GM18520 (cell line): ENCODE data around the gene BLVRA.
A peak's percentile ranks its signal among the peaks of the same experiment; 100 is the strongest.

Source experiments
- ATAC-seq: cut with Tn5 transposase; IDR thresholded peaks from one replicate; pipeline ENCODE4 v1.9.1; 2021; ENCODE audit not compliant: unreplicated experiment

BLVRA gene

GRCh38 chr7:43749383-43749940, 9.0 kb upstream of the BLVRA start:
- no peak for ATAC-seq

GRCh38 chr7:43750016-43750887, 8.2 kb upstream of the BLVRA start:
- no peak for ATAC-seq

GRCh38 chr7:43752411-43752810, 6.1 kb upstream of the BLVRA start:
- no peak for ATAC-seq

DNA sequence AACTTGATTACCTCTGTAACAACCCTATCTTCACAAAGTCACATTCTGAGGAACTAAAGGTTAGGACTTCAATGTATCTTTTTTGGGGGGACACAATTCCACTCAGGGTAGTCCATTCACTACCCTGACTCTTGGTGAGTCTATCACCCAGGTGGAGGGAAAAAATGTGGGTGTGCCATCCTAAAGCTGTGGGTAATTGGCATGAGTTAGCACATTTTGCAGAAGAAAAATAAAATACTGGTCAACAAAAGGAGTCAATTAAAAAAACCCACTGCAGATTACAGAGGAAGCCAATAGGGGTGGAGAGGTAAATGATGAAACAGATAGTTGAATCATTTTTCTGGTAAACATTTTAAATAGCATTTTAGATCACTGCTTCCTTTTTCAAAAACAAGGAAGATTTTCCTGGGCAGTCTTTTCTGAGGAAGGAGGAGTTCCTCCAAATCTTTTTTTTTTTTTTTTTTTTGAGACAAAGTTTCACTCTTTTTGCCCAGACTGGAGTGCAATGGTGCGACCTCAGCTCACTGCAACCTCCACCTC, 5.1 kb upstream of the BLVRA start:
- no peak for ATAC-seq

GRCh38 chr7:43753843-43754242, 4.6 kb upstream of the BLVRA start:
- ATAC-seq = no peak

DNA sequence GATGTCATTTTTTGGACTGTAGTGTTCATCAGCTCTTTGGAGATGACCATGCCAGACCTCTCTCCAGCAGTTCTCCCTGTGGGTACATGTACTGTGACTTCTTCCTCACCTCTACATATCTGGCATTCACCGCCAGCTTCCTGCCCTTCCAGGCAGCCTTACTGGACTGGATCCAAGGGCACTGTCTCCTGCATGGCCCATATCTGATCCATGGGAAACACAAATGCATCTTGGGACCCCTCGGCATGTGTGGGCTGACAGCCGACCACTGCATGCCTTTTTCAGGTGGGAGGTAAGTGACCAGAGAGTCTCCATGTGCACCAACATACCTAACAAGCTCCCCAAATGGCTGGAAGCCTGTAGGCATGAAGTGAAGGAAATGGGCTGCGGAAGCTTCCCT, 3.9 kb upstream of the BLVRA start:
- ATAC-seq = no peak

DNA sequence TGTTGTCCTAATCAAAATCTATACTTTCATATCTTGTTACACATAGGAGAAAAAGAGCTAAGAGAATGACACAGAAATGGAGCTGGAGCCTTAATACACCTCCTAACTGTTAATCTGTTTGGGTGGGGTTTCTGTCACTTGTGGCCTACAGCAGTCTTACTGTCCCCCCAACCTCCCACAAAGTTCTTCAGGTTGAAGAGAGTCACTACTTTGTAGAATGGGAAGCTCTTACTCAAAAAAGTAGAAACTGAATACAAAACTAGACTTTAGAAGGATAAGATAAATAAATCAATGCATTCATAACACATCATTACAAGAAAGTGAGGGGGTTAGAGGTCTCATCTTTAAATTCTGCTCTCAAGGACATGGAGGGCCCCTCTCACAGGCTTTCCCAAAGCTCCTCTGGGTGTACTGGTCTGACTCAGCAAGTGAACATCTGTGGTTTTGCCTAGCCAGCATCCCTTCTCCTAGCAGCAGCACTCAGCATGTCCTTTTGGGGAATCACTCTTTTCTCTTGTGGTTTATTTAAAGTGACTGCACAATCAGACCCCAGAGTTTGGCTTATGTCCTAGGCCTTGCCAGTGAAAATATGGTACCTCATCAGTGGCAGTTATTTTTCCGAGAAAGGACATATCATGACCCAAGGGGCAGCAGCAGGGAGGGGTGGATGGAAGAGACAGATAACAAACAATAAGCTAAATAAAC, 2.0 kb upstream of the BLVRA start:
- ATAC-seq = no peak

DNA sequence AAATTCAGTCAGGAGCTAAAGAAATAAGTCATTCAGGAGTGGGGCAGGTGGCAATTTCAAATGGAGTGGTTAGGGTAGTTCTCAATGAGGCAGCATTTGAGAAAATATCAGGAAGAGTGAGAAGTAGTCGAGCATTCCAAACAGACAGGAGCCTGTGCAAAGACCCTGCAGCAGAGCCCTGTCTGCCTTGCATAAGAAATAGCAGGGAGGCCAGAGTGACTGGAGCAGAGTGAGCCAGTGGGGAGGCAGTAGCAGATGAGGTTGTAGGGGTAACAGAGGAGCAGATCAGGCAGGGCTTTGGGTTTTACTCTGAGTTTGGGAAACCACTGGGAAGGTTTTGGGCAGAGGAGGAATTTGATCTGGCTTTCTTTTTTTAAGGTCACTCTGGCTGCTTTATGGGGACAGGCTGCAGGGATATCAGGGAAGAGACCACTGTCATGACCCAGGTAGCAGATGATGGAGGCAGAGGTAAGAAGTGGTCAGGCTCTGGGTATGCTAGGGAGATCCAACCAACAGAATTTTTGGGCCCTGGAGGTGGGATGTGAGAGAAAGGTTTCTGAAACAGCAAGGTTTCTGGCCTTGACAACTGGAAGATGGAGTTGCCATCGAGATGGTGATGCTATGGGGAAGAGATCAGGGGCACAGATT, 1.3 kb upstream of the BLVRA start:
- ATAC-seq = no peak

- ATAC-seq = peak; percentile 37
Measured at GRCh38 chr7:43758822-43759683, 573 bp downstream of the BLVRA start.

DNA sequence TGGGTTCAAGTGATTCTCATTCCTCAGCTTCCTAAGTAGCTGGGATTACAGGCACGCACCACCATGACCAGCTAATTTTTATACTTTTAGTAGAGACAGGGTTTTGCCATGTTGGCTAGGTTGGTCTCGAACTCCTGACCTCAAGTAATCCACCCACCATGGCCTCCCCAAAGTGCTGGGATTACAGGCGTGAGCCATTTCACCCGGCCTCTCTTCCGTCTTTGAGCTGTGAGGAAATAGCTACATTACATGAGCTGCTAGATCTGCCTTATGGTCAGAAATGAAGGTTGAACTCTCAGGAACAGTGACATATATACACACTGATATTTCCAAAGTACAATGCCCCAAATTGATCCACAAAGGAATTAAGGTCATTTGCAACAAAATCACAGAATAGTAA, 2.4 kb downstream of the BLVRA start:
- ATAC-seq = no peak

GRCh38 chr7:43761382-43761781, 2.9 kb downstream of the BLVRA start:
- ATAC-seq = no peak

GRCh38 chr7:43761938-43762692, 3.6 kb downstream of the BLVRA start:
- ATAC-seq = no peak

GRCh38 chr7:43763183-43763582, 4.7 kb downstream of the BLVRA start:
- no peak for ATAC-seq

- no peak for ATAC-seq
Measured at GRCh38 chr7:43764039-43764761, 5.7 kb downstream of the BLVRA start.

GRCh38 chr7:43764807-43765491, 6.5 kb downstream of the BLVRA start:
- no peak for ATAC-seq

GRCh38 chr7:43766564-43766963, 8.1 kb downstream of the BLVRA start:
- no peak for ATAC-seq

GRCh38 chr7:43767311-43767710, 8.8 kb downstream of the BLVRA start:
- no peak for ATAC-seq

DNA sequence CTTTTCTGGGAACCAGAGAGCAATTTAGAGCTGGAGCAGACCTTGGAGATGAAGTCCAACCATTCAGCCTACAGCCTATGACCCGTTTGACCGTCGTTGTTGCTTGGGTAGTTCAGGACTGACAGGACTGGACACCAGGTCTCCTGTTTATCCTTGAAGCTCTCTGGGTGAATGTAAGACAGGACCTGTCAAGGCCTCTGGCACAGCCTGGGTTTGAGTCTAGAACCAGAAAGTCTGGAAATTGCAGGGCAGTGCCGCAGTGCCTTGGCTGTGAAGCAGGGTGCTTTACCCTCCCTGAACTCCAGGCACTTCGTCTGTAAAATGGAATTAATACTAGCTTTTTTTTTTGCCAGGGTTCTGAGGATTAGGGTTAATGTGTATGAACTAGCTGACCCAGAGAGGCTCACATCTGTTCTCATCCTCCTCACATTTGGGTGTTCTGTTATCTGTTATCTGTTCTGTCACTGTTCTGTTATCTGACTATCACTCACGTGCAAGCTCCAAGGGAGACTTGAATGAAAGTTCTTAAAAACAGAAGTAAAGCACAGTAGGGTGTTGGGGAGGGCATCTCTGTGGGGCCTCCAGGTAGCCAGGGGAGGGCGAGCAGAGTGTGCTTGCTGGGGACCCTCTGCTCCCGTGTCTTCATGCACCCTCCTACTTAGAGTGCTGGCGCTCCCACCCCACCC, 9.9 kb downstream of the BLVRA start:
- no peak for ATAC-seq
